A673 (cell line): ENCODE measurements around the gene MVK. TPM values are rescaled to one million over a fixed set of nuclear protein-coding genes. Genes with fewer than 3 reads are reported as not detected.

ENCODE experiments used
- BruUV-seq: library from RNA; stranded (reverse); fragments of 400-500 nt; replicated peaks from 2 replicates; lab custom pipeline; 2021; lab: Mats Ljungman, UMichigan
- CTCF ChIA-PET: fragments of 300-600 bp; sonication (Branson Sonifier 250); formaldehyde crosslinking; loops from one replicate; lab custom pipeline; 2022; ENCODE audit warnings: antibody characterized with exemption; lab: Charles Lee
- POLR2A ChIA-PET: fragments of 300-600 bp; sonication (Branson Sonifier 250); formaldehyde crosslinking; loops from one replicate; lab custom pipeline; 2022; ENCODE audit warnings: antibody characterized with exemption; ENCODE audit not compliant: low non-redundant PET; lab: Charles Lee
- DNase-seq: peaks from one replicate; pipeline ENCODE4 v3.0.0-alpha.2; 2015; ENCODE audit warnings: low spot score
- H3K27ac ChIP-seq: fragments of 200-600 bp; sonication (generic); 2 replicates; pipeline ENCODE4 v1.5.1; 2016; ENCODE audit warnings: mixed run types, low read depth, mild to moderate bottlenecking, mixed read lengths, antibody characterized with exemption, low read length; ENCODE audit not compliant: poor library complexity, severe bottlenecking
- H3K27me3 ChIP-seq: fragments of 200-600 bp; sonication (generic); replicated peaks from 2 replicates; pipeline ENCODE4 v1.6.1; 2017; ENCODE audit warnings: mixed run types, low read depth, mild to moderate bottlenecking, mixed read lengths, antibody characterized with exemption, low read length; ENCODE audit not compliant: insufficient read depth, poor library complexity
- H3K36me3 ChIP-seq: fragments of 200-600 bp; sonication (generic); 2 replicates; pipeline ENCODE4 v1.6.1; 2016; ENCODE audit warnings: mixed run types, mild to moderate bottlenecking, mixed read lengths, antibody characterized with exemption, low read length; ENCODE audit not compliant: insufficient read depth, poor library complexity, severe bottlenecking
- H3K4me1 ChIP-seq: fragments of 200-600 bp; sonication (generic); 2 replicates; pipeline ENCODE4 v1.6.1; 2017; ENCODE audit warnings: mixed run types, mild to moderate bottlenecking, mixed read lengths, antibody characterized with exemption, low read length; ENCODE audit not compliant: insufficient read depth, poor library complexity, severe bottlenecking
- H3K4me3 ChIP-seq: fragments of 200-600 bp; sonication (generic); 2 replicates; pipeline ENCODE4 v1.5.1; 2016; ENCODE audit warnings: low read depth, mixed run types, mild to moderate bottlenecking, mixed read lengths, low read length; ENCODE audit not compliant: poor library complexity, severe bottlenecking
- H3K9me3 ChIP-seq: fragments of 200-600 bp; sonication (generic); 2 replicates; pipeline ENCODE4 v1.6.1; 2016; ENCODE audit warnings: mixed run types, low read depth, mild to moderate bottlenecking, mixed read lengths, antibody characterized with exemption, low read length; ENCODE audit not compliant: poor library complexity, severe bottlenecking
- EZH2 ChIP-seq: fragments of 200-600 bp; sonication (generic); IDR thresholded peaks from 2 replicates; pipeline ENCODE4 v1.6.1; 2017; ENCODE audit warnings: borderline replicate concordance, low read depth, mild to moderate bottlenecking, mixed read lengths, antibody characterized with exemption, low read length; ENCODE audit not compliant: poor library complexity, severe bottlenecking
- intact Hi-C: fragments of 100-400 bp; cut with micrococcal nuclease; formaldehyde crosslinking; loops from one replicate; pipeline ENCODE4 v1.10.0; 2022; ENCODE audit not compliant: unreplicated experiment
- total RNA-seq: library from RNA; stranded (reverse); gene quantifications from 2 replicates; pipeline ENCODE4 v1.2.3, GENCODE V29; 2021
- TF ChIP-seq, protein P1 (sequence below): fragments of 300-800, 200-600 bp; sonication (generic); conservative IDR thresholded peaks from 2 replicates; pipeline ENCODE4 v1.5.1; 2017; ENCODE audit warnings: low read depth, mild to moderate bottlenecking, antibody characterized with exemption, low read length, moderate library complexity, mixed read lengths

Gene MVK
- total RNA-seq, 1 experiment from 2014 or later = 56.0 TPM

DNA sequence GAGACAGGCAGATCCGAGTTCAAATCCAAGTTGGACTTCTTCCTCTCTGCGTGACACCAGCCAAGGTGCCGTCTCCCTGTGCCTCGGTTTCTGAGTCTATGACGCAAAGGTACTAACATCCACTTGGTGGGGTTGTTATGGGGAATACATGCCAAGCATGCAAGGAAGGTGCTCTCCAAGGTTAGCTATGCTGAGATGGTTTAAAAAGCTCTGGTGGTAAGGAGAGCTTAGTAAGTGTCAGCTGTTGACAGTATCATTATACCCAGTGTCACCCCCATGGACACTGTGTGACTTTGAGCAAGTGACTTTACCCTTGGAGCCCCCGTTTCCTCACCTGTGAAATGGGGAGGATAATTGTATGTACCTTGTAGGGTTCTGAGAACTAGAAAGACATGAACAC lies 22.5 kb upstream of the MVK start:
- no peaks in the 10 kb centered on the region for H3K36me3 ChIP-seq
- H3K9me3 ChIP-seq = no peaks in the 10 kb centered on the region
- ChIA-PET POLR2A (no interaction called here), CTCF (no interaction called here)
- peaks cover 9% of the 10 kb centered on the region for H3K27me3 ChIP-seq
- H3K27ac ChIP-seq = no peak overlapping the region
- intact Hi-C loops = no loop called here
- no peak for TF ChIP-seq EZH2
- TF ChIP-seq, protein P1, sequence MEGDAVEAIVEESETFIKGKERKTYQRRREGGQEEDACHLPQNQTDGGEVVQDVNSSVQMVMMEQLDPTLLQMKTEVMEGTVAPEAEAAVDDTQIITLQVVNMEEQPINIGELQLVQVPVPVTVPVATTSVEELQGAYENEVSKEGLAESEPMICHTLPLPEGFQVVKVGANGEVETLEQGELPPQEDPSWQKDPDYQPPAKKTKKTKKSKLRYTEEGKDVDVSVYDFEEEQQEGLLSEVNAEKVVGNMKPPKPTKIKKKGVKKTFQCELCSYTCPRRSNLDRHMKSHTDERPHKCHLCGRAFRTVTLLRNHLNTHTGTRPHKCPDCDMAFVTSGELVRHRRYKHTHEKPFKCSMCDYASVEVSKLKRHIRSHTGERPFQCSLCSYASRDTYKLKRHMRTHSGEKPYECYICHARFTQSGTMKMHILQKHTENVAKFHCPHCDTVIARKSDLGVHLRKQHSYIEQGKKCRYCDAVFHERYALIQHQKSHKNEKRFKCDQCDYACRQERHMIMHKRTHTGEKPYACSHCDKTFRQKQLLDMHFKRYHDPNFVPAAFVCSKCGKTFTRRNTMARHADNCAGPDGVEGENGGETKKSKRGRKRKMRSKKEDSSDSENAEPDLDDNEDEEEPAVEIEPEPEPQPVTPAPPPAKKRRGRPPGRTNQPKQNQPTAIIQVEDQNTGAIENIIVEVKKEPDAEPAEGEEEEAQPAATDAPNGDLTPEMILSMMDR = no peak
- no peak for DNase-seq
- H3K4me3 ChIP-seq = no peak overlapping the region
- H3K4me1 ChIP-seq = no peaks in the 10 kb centered on the region
- BruUV-seq = no TSS peak

DNA sequence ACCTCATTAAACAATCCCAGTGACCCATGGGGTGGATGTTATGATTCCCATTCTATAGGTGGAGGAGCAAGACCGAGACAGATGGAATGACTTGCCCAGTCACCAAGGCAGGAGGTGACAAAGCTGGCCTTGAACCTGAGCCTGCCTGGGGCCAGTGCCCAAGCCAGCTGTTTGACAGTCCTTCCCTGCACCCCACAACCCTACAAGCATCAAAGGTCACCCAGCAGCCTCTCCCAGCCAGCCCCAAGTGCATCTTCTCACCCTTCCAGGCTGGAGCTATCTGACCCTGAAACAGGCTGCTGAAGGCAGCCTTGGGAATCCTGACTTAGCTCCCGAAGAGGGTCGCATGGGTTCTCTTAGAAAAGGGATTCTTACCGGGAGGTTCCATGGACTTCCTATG lies 20.6 kb upstream of the MVK start:
- TF ChIP-seq EZH2 = no peak
- TF ChIP-seq, protein P1 = no peak
- CTCF ChIA-PET = no interaction called here
- intact Hi-C loops = no loop called here
- BruUV-seq = no TSS peak
- no peaks in the 10 kb centered on the region for H3K4me1 ChIP-seq
- DNase-seq = no peak
- no peaks in the 10 kb centered on the region for H3K9me3 ChIP-seq
- H3K4me3 ChIP-seq = no peak overlapping the region
- POLR2A ChIA-PET = interaction anchor here (0.6 kb wide), 1 partner anchor 43 kb away, joined by 3 read pairs; no protein-coding TSS in a partner anchor
- no peaks in the 10 kb centered on the region for H3K36me3 ChIP-seq
- no peak overlapping the region for H3K27ac ChIP-seq
- peaks cover 9% of the 10 kb centered on the region for H3K27me3 ChIP-seq

DNA sequence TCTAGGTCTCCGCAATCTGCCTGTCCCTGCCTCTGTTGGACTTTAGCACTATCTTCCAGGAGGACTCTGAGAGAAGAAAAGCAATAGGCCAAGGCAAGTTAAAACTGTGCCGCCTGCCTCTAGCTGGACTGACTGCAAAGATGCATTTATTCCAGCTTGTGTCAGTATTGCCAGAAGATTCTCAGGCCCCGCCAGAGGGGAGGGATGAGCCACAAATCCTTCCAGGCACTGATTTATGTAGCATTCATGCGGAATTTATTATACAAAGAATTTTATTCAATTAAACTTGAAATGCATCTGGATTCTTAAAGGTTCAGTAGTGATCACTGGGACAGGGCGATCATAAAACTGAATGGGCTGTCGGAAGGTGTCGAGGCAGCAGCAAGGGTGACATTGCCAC lies 20.1 kb upstream of the MVK start:
- H3K9me3 ChIP-seq = no peaks in the 10 kb centered on the region
- no peak for DNase-seq
- CTCF ChIA-PET = no interaction called here
- H3K4me3 ChIP-seq = no peak overlapping the region
- POLR2A ChIA-PET = interaction anchor here (0.6 kb wide), 1 partner anchor 44 kb away, joined by 3 read pairs; no protein-coding TSS in a partner anchor
- TF ChIP-seq EZH2 = no peak
- intact Hi-C loops = no loop called here
- no peak overlapping the region for H3K27ac ChIP-seq
- no peaks in the 10 kb centered on the region for H3K36me3 ChIP-seq
- H3K27me3 ChIP-seq = peaks cover 7% of the 10 kb centered on the region
- no peaks in the 10 kb centered on the region for H3K4me1 ChIP-seq
- no TSS peak for BruUV-seq

DNA sequence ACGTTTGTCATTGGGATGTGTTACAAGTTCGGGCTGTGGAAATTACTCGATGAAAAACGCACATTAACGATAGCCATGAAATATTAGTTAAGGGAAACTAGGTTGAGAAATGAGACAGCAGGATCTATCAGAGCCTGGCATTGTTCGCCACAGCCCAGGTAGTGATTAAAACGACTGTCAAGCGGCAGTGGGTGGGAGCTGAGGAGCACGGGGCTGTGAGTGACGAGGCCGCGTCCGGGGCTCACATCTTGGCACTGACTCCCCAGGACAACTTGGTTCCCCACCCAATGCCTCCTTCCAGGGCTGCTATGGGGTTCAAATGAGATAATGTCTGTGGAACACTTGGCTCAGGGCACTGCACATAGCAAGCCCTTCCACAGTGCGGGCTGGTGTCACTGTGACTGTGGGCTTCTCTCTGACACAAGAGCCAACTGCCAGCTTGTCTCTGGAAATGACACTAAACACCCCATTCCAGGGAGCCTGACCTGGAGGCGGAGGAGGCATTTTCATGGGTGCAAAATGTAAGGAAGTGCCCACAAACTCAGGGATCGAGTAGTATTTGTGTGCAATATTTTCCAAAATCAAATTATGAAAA lies 19.6 kb upstream of the MVK start:
- ChIA-PET CTCF (no interaction called here), POLR2A (interaction anchor here (0.6 kb wide), 1 partner anchor 490 kb away, joined by 30 read pairs; no protein-coding TSS in a partner anchor)
- DNase-seq = no peak
- Histone ChIP-seq H3K4me3 (no peak overlapping the region), H3K36me3 (no peaks in the 10 kb centered on the region), H3K9me3 (no peaks in the 10 kb centered on the region), H3K27me3 (peaks cover 2% of the 10 kb centered on the region), H3K4me1 (no peaks in the 10 kb centered on the region), H3K27ac (no peak overlapping the region)
- no TSS peak for BruUV-seq
- intact Hi-C loops = no loop called here
- TF ChIP-seq EZH2 = no peak
- TF ChIP-seq, protein P1 = no peak
